HepG2 (cell line): ENCODE data around the gene MX2. TPM values are rescaled to one million over a fixed set of nuclear protein-coding genes. Genes with fewer than 3 reads are reported as not detected.

ENCODE experiments used
- HNF4G ChIP-seq, 2 experiments: sonication (generic) in 1 of 2; formaldehyde crosslinking in 1 of 2; IDR thresholded peaks; 2 replicates each; pipeline versions ENCODE4 v1.4.0 to v1.6.1; 2011 to 2020; ENCODE audit warnings: borderline replicate concordance in 2 of 2, low read depth in 2 of 2, mild to moderate bottlenecking in 2 of 2, low read length in 1 of 2, missing genetic modification reagents in 1 of 2, moderate library complexity in 1 of 2
- KAT7 ChIP-seq: IDR thresholded peaks from 2 replicates; pipeline ENCODE4 v1.6.1; 2018; ENCODE audit warnings: borderline replicate concordance, missing compliant biosample characterization
- KDM3A ChIP-seq: IDR thresholded peaks from 2 replicates; pipeline ENCODE4 v1.6.1; 2018; ENCODE audit warnings: low read depth, missing compliant biosample characterization
- KLF6 ChIP-seq: IDR thresholded peaks from 2 replicates; pipeline ENCODE4 v1.8.0; 2016; ENCODE audit warnings: missing biosample characterization, missing genetic modification reagents
- MATR3 ChIP-seq: sonication (generic); formaldehyde crosslinking; IDR thresholded peaks from 2 replicates; pipeline ENCODE4 v1.4.0; 2020; ENCODE audit warnings: missing genetic modification reagents
- MED1 ChIP-seq: sonication (generic); formaldehyde crosslinking; IDR thresholded peaks from 2 replicates; pipeline ENCODE4 v1.4.0; 2020; ENCODE audit warnings: missing genetic modification reagents
- PAF1 ChIP-seq: IDR thresholded peaks from 2 replicates; pipeline ENCODE4 v1.6.1; 2016; ENCODE audit warnings: missing genetic modification reagents, missing compliant biosample characterization
- RFX1 ChIP-seq: fragments of 450-650 bp; IDR thresholded peaks from 2 replicates; pipeline ENCODE4 v1.6.1; 2017
- TP53 ChIP-seq: sonication (generic); formaldehyde crosslinking; conservative IDR thresholded peaks from 2 replicates; pipeline ENCODE4 v1.4.0; 2020; ENCODE audit warnings: missing genetic modification reagents
- XBP1 ChIP-seq: sonication (generic); formaldehyde crosslinking; IDR thresholded peaks from 2 replicates; pipeline ENCODE4 v1.5.0; 2020; ENCODE audit warnings: missing genetic modification reagents
- ZBTB21 ChIP-seq: sonication (generic); formaldehyde crosslinking; IDR thresholded peaks from 2 replicates; pipeline ENCODE4 v1.4.0; 2020; ENCODE audit warnings: missing genetic modification reagents
- ZNF451 ChIP-seq: sonication (generic); formaldehyde crosslinking; IDR thresholded peaks from 2 replicates; pipeline ENCODE4 v1.5.0; 2020; ENCODE audit warnings: mild to moderate bottlenecking, missing genetic modification reagents
- ZNF574 ChIP-seq: sonication (generic); formaldehyde crosslinking; IDR thresholded peaks from 2 replicates; pipeline ENCODE4 v1.4.0; 2020; ENCODE audit warnings: missing genetic modification reagents
- polyA plus RNA-seq, 8 experiments: library from polyadenylated mRNA; depleted of rRNA in 3 of 8; stranded (reverse) in 7 of 8; unstranded in 1 of 8; fragments of >200 nt; fragmentation: Illumina TruSeq in 4 of 8; extraction: Trizol in 4 of 8; gene quantifications; 2 replicates each; pipeline versions ENCODE4 v1.2.1 to v1.2.3, GENCODE V29; 2011 to 2016; ENCODE audit warnings: low read depth in 4 of 8, missing spikeins in 1 of 8, mixed read lengths in 1 of 8; ENCODE audit not compliant: insufficient read depth in 1 of 8
- total RNA-seq, 5 experiments: library from RNA; depleted of rRNA; stranded (reverse); fragments of >200 nt; fragmentation: Illumina TruSeq; extraction: Trizol; gene quantifications; 2 replicates each; pipeline ENCODE4 v1.2.3, GENCODE V29; 2016; ENCODE audit warnings: low read depth in 1 of 5
- TF ChIP-seq, protein P1 (sequence below): sonication (generic); formaldehyde crosslinking; conservative IDR thresholded peaks from 2 replicates; pipeline ENCODE4 v1.8.0; 2022; ENCODE audit warnings: missing genetic modification reagents

Gene MX2
- total and polyA plus RNA-seq, 2 of the 13 experiments (the other 11 are each of a cell fraction or from before 2014, with no cell fraction given) = 24.0 to 35.7 TPM

DNA sequence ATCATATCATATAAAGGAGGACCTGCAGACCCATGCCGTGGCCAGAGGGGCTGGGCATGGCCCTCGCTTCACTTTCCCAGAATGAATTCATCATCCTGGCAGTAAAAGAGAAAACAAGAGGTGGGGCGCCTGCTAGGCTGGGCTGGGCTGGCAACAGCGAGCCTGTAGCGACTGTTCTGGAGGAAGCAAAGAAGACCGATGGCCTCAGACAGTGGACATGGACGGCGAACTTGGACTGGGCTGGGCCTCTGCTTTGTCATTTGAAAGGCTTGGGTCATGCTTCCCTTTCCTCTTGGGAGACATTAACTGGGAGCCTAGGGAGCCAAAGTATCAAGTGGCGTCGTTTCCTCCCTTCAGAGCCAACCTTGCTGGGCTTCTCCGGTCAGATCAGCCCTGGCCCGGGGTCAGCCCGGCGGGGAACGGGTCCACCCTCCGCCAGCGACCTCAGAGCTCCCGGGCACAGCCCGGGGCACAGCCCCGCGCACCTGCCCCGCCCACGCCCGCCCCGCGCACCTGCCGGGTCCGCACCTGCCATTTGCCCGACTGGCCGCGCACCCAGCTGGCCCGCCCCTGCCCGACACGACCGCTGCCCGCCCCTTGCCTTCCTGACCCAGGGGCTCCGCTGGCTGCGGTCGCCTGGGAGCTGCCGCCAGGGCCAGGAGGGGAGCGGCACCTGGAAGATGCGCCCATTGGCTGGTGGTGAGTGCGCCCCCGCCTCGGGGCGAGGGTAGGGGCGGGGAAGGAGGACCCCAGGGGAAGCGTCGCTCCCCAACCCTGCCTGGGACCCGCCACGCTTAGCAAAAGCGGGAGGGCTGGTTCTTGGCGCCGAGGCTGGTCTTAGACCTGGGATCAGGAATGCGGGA is 45.4 kb upstream of the MX2 start, which contains the start of gene FAM3B (continued):
- TF ChIP-seq ZNF574 (peak; percentile 20; the same call in 1 of the 2 replicates), MED1 (CRISPR knock-in tag) (no peak), KAT7 (CRISPR knock-in tag) (no peak), RFX1 (no peak), MATR3 (no peak), KDM3A (CRISPR knock-in tag) (0 out of 2 replicates have a peak, but pooled peaks have one; percentile 23), HNF4G (IDR thresholded peaks at IDR 0.05; ENCODE audit: borderline replicate concordance, low read depth, low read length) (no peak), HNF4G (CRISPR knock-in tag; IDR thresholded peaks at IDR 0.05; ENCODE audit: borderline replicate concordance, low read depth) (no peak), ZNF451 (no peak), KLF6 (no peak), PAF1 (no peak), XBP1 (CRISPR knock-in tag) (no peak), TP53 (CRISPR knock-in tag) (no peak), ZBTB21 (CRISPR knock-in tag) (no peak)
- TF ChIP-seq, protein P1, sequence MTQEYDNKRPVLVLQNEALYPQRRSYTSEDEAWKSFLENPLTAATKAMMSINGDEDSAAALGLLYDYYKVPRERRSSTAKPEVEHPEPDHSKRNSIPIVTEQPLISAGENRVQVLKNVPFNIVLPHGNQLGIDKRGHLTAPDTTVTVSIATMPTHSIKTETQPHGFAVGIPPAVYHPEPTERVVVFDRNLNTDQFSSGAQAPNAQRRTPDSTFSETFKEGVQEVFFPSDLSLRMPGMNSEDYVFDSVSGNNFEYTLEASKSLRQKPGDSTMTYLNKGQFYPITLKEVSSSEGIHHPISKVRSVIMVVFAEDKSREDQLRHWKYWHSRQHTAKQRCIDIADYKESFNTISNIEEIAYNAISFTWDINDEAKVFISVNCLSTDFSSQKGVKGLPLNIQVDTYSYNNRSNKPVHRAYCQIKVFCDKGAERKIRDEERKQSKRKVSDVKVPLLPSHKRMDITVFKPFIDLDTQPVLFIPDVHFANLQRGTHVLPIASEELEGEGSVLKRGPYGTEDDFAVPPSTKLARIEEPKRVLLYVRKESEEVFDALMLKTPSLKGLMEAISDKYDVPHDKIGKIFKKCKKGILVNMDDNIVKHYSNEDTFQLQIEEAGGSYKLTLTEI (CRISPR knock-in tag) = no peak
